Neuronal stem cell (in vitro differentiated cells): Measurements from ENCODE around the gene PPP1R26.

ENCODE experiments used
- DNase-seq: peaks from one replicate; pipeline ENCODE4 v3.0.0-alpha.2; 2013; ENCODE audit warnings: low spot score
- H2AFZ ChIP-seq: one replicate; pipeline ENCODE4 v1.6.1; 2013; ENCODE audit warnings: mild to moderate bottlenecking, low read length, inconsistent platforms
- H2AK5ac ChIP-seq: 2 replicates; pipeline ENCODE4 v1.6.1; 2013; ENCODE audit warnings: low read depth, mild to moderate bottlenecking, inconsistent platforms, low read length, moderate library complexity, mixed read lengths
- H2BK120ac ChIP-seq: 2 replicates; pipeline ENCODE4 v1.6.1; 2013; ENCODE audit warnings: low read depth, mild to moderate bottlenecking, inconsistent platforms, low read length, moderate library complexity, mixed read lengths
- H2BK12ac ChIP-seq: one replicate; pipeline ENCODE4 v1.6.1; 2013; ENCODE audit warnings: low read length, inconsistent platforms
- H2BK15ac ChIP-seq: 2 replicates; pipeline ENCODE4 v1.6.1; 2013; ENCODE audit warnings: mild to moderate bottlenecking, low read length, inconsistent platforms, mixed read lengths
- H2BK5ac ChIP-seq: one replicate; pipeline ENCODE4 v1.6.1; 2013; ENCODE audit warnings: inconsistent platforms, mild to moderate bottlenecking, low read length, moderate library complexity
- H3K14ac ChIP-seq: one replicate; pipeline ENCODE4 v1.6.1; 2013; ENCODE audit warnings: low read length, inconsistent platforms
- H3K18ac ChIP-seq: 2 replicates; pipeline ENCODE4 v1.6.1; 2013; ENCODE audit warnings: low read length, inconsistent platforms
- H3K23ac ChIP-seq: 2 replicates; pipeline ENCODE4 v1.6.1; 2013; ENCODE audit warnings: low read depth, mild to moderate bottlenecking, mixed read lengths, low read length, inconsistent platforms; ENCODE audit not compliant: poor library complexity
- H3K27ac ChIP-seq: replicated peaks from 3 replicates; pipeline ENCODE4 v1.5.1; 2013; ENCODE audit warnings: low read length, inconsistent platforms
- H3K27me3 ChIP-seq, 3 experiments: 2 replicates each; pipeline ENCODE4 v1.6.1; 2013; ENCODE audit warnings: low read length in 3 of 3, mild to moderate bottlenecking in 2 of 3, inconsistent platforms in 1 of 3, low read depth in 1 of 3, mixed read lengths in 1 of 3, moderate library complexity in 1 of 3; ENCODE audit not compliant: control insufficient read depth in 3 of 3, insufficient read depth in 3 of 3
- H3K36me3 ChIP-seq, 2 donors: replicated peaks in 1 of 2; 2 replicates each; pipeline ENCODE4 v1.6.1; 2013; ENCODE audit warnings: low read length in 2 of 2; ENCODE audit not compliant: control insufficient read depth in 2 of 2, insufficient read depth in 2 of 2
- H3K4ac ChIP-seq: 2 replicates; pipeline ENCODE4 v1.6.1; 2013; ENCODE audit warnings: inconsistent platforms, mild to moderate bottlenecking, low read length, moderate library complexity
- H3K4me1 ChIP-seq, 2 donors: 1 replicate in 1 of 2; 2 replicates in 1 of 2; pipeline ENCODE4 v1.6.1; 2013; ENCODE audit warnings: low read length in 2 of 2, low read depth in 1 of 2; ENCODE audit not compliant: control insufficient read depth in 2 of 2, insufficient read depth in 1 of 2
- H3K4me2 ChIP-seq: one replicate; pipeline ENCODE4 v1.6.1; 2013; ENCODE audit warnings: mild to moderate bottlenecking, low read length, inconsistent platforms; ENCODE audit not compliant: insufficient read depth, poor library complexity, severe bottlenecking
- H3K4me3 ChIP-seq, 2 donors: 2 replicates each; pipeline ENCODE4 v1.5.1; 2013; ENCODE audit warnings: low read length in 2 of 2, mild to moderate bottlenecking in 2 of 2, inconsistent platforms in 1 of 2, moderate library complexity in 1 of 2
- H3K79me1 ChIP-seq: one replicate; pipeline ENCODE4 v1.6.1; 2013; ENCODE audit warnings: low read depth, mild to moderate bottlenecking, inconsistent platforms, low read length, moderate library complexity
- H3K9ac ChIP-seq: one replicate; pipeline ENCODE4 v1.6.1; 2013; ENCODE audit warnings: mild to moderate bottlenecking, low read depth, low read length, inconsistent platforms; ENCODE audit not compliant: poor library complexity
- H3K9me3 ChIP-seq, 2 donors: replicated peaks in 1 of 2; 2 replicates each; pipeline versions ENCODE3 to v1.6.1; 2013; ENCODE audit warnings: low read length in 2 of 2, mild to moderate bottlenecking in 2 of 2, inconsistent platforms in 1 of 2, low read depth in 1 of 2, mixed read lengths in 1 of 2, moderate library complexity in 1 of 2; ENCODE audit not compliant: control insufficient read depth in 2 of 2, insufficient read depth in 1 of 2
- H4K8ac ChIP-seq: one replicate; pipeline ENCODE4 v1.6.1; 2013; ENCODE audit warnings: low read depth, mild to moderate bottlenecking, inconsistent platforms, low read length, moderate library complexity
- H4K91ac ChIP-seq: one replicate; pipeline ENCODE4 v1.6.1; 2013; ENCODE audit warnings: low read length, low read depth, mild to moderate bottlenecking, inconsistent platforms; ENCODE audit not compliant: poor library complexity
- WGBS, 2 donors: extraction: QIAGEN DNeasy Blood & Tissue Kit; methylation state at CpG; one replicate each; pipeline ENCODE4 v1.1.7; 2013; ENCODE audit warnings: missing lambda C conversion rate in 2 of 2, mixed read lengths in 1 of 2; ENCODE audit not compliant: insufficient read length in 2 of 2, insufficient replicate concordance in 1 of 2; ENCODE audit errors: extremely low coverage in 2 of 2; 5-methylcytosine and 5-hydroxymethylcytosine counted together

The PPP1R26 gene

DNA sequence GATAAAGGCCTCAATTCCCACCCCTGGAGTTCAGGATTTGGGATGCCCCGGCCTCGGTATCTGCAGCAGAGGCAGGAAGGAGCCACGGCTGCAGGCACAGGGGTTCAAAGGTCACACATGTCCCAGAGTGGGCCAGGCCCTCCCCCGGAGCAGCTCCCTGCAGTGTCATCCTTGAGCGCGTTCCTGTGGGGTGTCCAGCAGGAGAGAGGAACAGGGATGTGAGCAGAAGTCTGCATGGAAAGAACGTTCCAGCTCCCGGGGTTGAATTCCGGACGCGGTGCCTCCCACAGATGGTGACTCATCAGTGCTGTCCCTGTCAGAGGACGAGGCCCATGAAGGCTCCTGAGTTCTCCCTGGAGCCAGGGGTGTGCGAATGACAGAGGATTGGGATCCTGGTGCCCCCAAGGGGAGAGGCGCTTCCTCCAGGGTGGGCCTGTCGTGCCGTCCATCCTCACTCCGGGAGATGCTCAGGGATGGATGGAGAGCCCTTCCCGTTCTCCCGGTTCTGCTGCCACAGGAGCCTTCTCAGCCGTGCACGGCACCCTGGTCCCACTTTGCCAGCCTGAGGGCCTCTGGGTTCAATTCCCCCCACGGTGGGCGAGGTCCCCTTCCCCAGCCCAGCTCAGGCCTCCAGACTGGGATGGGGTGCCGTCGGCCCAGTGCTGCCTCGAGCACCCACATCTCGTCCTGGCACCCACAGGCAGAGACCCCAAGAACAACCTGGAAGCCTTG, 44.7 kb downstream of the PPP1R26 start:
- Histone ChIP-seq H2AK5ac (peak overlapping the region; percentile 83), H3K27me3 (peaks cover 0 to 6% (median 0%) of the 10 kb centered on the region in 3 experiments), H3K14ac (peak overlapping the region; percentile 97), H4K91ac (no peak overlapping the region), H3K9me3 (no peaks in the 10 kb centered on the region), H3K27ac (no peak overlapping the region), H4K8ac (no peak overlapping the region), H2BK120ac (no peak overlapping the region), H3K4me2 (no peak overlapping the region), H2BK12ac (no peak overlapping the region), H3K4me1 (peaks cover 0 to 6% of the 10 kb centered on the region in 2 donors), H3K4me3 (no peak overlapping the region), H3K9ac (no peak overlapping the region), H3K4ac (no peak overlapping the region), H2BK15ac (peak overlapping the region; percentile 58), H3K18ac (peak overlapping the region; percentile 64), H2BK5ac (peak overlapping the region; percentile 90), H2AFZ (no peak overlapping the region), H3K79me1 (no peaks in the 10 kb centered on the region), H3K23ac (no peak overlapping the region), H3K36me3 (no peaks in the 10 kb centered on the region)
- no peak for DNase-seq
- no CpG with 5 or more reads among the region's 27 CpGs for WGBS, 2 donors

DNA sequence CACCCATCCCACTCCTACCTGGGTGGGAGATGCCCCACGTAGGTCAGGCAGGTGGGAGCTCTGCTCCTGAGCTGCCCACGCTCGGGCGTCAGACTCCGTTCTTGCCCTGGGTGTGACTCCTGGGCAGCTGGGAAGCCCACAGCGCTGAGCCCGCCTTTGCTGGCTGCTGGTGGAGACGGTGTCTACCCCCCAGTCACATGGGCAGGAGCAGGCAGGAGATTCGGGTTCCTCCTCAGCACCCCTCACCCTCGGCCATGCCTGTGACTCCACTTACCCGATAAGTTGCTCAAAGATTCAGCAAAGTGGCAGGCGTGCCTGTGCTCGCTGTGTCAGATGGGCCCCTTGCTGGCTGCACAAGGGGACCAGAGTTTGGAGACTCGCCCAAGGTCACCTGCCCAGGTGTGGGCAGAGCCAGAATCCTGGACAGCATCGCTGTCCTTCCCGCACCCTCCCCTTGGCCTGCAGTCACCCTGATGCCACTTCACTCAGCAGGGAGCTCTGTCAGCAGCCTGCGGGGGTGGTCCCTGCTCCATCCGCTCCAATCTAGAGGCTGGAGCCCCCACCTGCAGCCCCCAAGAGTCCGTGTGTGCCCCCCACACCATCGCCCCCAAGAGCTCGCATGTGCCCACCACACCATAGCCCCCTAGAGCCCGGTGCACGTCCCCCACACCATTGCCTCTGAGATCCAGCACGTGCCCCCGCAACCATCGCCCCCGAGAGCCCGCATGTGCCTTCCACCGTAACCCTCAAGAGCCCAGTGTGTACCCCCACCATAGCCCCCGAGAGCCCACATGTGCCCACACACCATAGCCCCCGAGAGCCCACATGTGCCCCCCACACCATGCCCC, 45.9 kb downstream of the PPP1R26 start:
- no peak overlapping the region for H4K91ac ChIP-seq
- H3K4me3 ChIP-seq: no peak overlapping the region
- H3K9ac ChIP-seq: no peak overlapping the region
- no peak overlapping the region for H4K8ac ChIP-seq
- no peak overlapping the region for H2BK120ac ChIP-seq
- no peak overlapping the region for H2AFZ ChIP-seq
- H3K18ac ChIP-seq: peak overlapping the region; percentile 64
- H3K27me3 ChIP-seq: peaks cover 0 to 7% (median 0%) of the 10 kb centered on the region in 3 experiments
- H3K9me3 ChIP-seq: no peaks in the 10 kb centered on the region
- H2BK5ac ChIP-seq: peak overlapping the region; percentile 39
- H3K4me1 ChIP-seq: peaks cover 0 to 6% of the 10 kb centered on the region in 2 donors
- peak overlapping the region; percentile 70 for H2AK5ac ChIP-seq
- no CpG with 5 or more reads among the region's 31 CpGs for WGBS, 2 donors
- no peak overlapping the region for H3K27ac ChIP-seq
- H3K4ac ChIP-seq: no peak overlapping the region
- no peak overlapping the region for H3K4me2 ChIP-seq
- H3K36me3 ChIP-seq: no peaks in the 10 kb centered on the region
- peak overlapping the region; percentile 5 for H3K23ac ChIP-seq
- H3K14ac ChIP-seq: no peak overlapping the region
- H2BK12ac ChIP-seq: peak overlapping the region; percentile 22
- DNase-seq: no peak
- peak overlapping the region; percentile 67 for H2BK15ac ChIP-seq
- no peaks in the 10 kb centered on the region for H3K79me1 ChIP-seq

DNA sequence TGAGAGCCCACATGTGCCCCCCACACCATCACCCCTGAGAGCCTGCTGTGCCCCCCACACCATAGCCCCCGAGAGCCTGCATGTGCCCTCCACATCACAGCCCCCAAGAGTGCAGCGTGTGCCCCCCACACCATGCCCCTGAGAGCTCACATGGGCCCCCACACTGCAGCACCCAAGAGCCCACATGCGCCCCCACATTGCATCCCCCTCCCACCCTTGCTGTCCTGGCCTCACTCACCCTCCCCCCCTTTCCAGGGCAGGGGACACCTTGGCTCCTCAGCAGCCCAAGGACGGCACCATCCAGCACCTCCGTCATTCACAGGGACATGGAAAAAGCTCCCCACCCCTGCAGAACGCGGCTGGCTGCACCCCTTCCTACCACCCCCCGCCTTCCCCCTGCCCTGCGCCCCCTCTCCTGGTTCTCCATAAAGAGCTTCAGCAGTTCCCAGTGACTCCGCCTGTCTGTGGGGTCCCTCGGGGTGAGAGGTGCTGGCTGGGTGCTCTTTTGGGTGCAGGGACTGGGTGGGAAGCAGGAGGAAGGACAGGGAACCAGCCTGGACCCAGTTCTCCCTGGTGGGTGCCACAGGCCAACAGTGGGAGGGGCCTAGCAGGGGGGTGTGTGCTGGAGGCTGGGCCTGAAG, 46.6 kb downstream of the PPP1R26 start:
- Histone ChIP-seq H3K14ac (no peak overlapping the region), H3K79me1 (no peaks in the 10 kb centered on the region), H3K4me3 (no peak overlapping the region), H3K4ac (no peak overlapping the region), H3K4me1 (peaks cover 0 to 6% of the 10 kb centered on the region in 2 donors), H2BK5ac (peak overlapping the region; percentile 75), H2BK12ac (peak overlapping the region; percentile 16), H4K8ac (no peak overlapping the region), H3K27me3 (peaks cover 0 to 7% (median 0%) of the 10 kb centered on the region in 3 experiments), H2BK15ac (peak overlapping the region; percentile 67), H3K36me3 (no peaks in the 10 kb centered on the region), H2AK5ac (no peak overlapping the region), H2BK120ac (no peak overlapping the region), H3K23ac (no peak overlapping the region), H3K4me2 (no peak overlapping the region), H2AFZ (no peak overlapping the region), H3K18ac (peak overlapping the region; percentile 70), H3K9ac (no peak overlapping the region), H3K27ac (no peak overlapping the region), H4K91ac (no peak overlapping the region), H3K9me3 (no peaks in the 10 kb centered on the region)
- no CpG with 5 or more reads among the region's 11 CpGs for WGBS, 2 donors
- no peak for DNase-seq
